ENCODE results near the gene TMEM51. TPM values are rescaled to one million over a fixed set of nuclear protein-coding genes. Genes with fewer than 3 reads are reported as not detected.

The TMEM51 gene
- total and polyA plus RNA-seq, 2 of the 4 experiments (the other 2 are of a cell fraction) = 2.7 to 10.2 TPM

GRCh38 chr1:15120251-15120945 is 33.1 kb upstream of the TMEM51 start:
- CTCF ChIA-PET = interaction anchor here (1.4 kb wide), 1 partner anchor 8 kb away, joined by 4 read pairs; no protein-coding TSS in a partner anchor
- dilution Hi-C loops (cut with HindIII; ENCODE audit: low sequenced_read_pairs, unreplicated experiment) = no loop called here
- peaks cover 40% of the 10 kb centered on the region for H3K27me3 ChIP-seq (ENCODE audit: control insufficient read depth, insufficient read depth, low read length)

More at GRCh38 chr1:15120251-15120945, 33.1 kb upstream of the TMEM51 start:
- no peak for ATAC-seq (ENCODE audit: low read depth)
- Histone ChIP-seq H4K8ac (ENCODE audit: low read depth in 2 of 2, low read length in 2 of 2) (no peak overlapping the region), H3K27ac (ENCODE audit: insufficient read depth, low read length) (no peak overlapping the region), H3K36me3 (ENCODE audit: control insufficient read depth, insufficient read depth, low read length) (no peaks in the 10 kb centered on the region), H3K23ac (ENCODE audit: low read depth, low read length) (no peak overlapping the region), H2AK5ac (ENCODE audit: low read depth, low read length) (no peak overlapping the region), H2BK120ac (ENCODE audit: low read depth, low read length) (no peak overlapping the region), H3K18ac (ENCODE audit: low read depth, low read length) (no peak overlapping the region), H4K20me1 (ENCODE audit: insufficient read depth, low read length) (no peaks in the 10 kb centered on the region), H2BK20ac (ENCODE audit: low read depth, low read length) (no peak overlapping the region), H2BK15ac (ENCODE audit: low read depth, low read length) (no peak overlapping the region), H3K4me1 (ENCODE audit: control insufficient read depth, insufficient read depth, low read length) (no peaks in the 10 kb centered on the region), H3K4me2 (ENCODE audit: low read depth, low read length) (no peak overlapping the region), H3K14ac (replicated peaks; ENCODE audit: low read depth, low read length) (no peak overlapping the region), H3K4ac (ENCODE audit: low read depth, low read length) (no peak overlapping the region), H2AK9ac (replicated peaks; ENCODE audit: low read depth, low read length, poor library complexity) (no peak overlapping the region), H3K9ac (ENCODE audit: low read depth, low read length) (no peak overlapping the region), H2BK5ac (ENCODE audit: low read depth, low read length, poor library complexity, severe bottlenecking) (no peak overlapping the region), H3K56ac (ENCODE audit: extremely low read depth, insufficient read depth, low read length) (no peak overlapping the region), H3K9me1 (ENCODE audit: insufficient read depth, low read length) (no peaks in the 10 kb centered on the region), H2AFZ (replicated peaks; ENCODE audit: low read length, poor library complexity) (no peak overlapping the region), H3K9me3 (ENCODE audit: control insufficient read depth, insufficient read depth, low read length) (no peaks in the 10 kb centered on the region), H3K79me1 (ENCODE audit: low read depth in 1 of 2, low read length in 2 of 2) (no peaks in the 10 kb centered on the region), H4K5ac (ENCODE audit: low read depth, low read length) (no peak overlapping the region), H4K91ac (ENCODE audit: insufficient read depth, low read depth, low read length) (no peak overlapping the region), H3K4me3 (ENCODE audit: insufficient read depth, low read depth, low read length) (no peak overlapping the region)
- BruUV-seq (replicated peaks) = no TSS peak
- in situ Hi-C loops (cut with MboI; ENCODE audit: low sequenced_read_pairs) = no loop called here
- TF ChIP-seq RAD21 (IDR thresholded peaks at IDR 0.05; ENCODE audit: low read length) (no peak), RFX5 (IDR thresholded peaks at IDR 0.05; ENCODE audit: low read depth, low read length) (no peak), ELK1 (IDR thresholded peaks at IDR 0.05; ENCODE audit: borderline replicate concordance, low read depth, low read length) (no peak), RCOR1 (IDR thresholded peaks at IDR 0.05; ENCODE audit: insufficient replicate concordance, low read length) (no peak), CEBPB (IDR thresholded peaks at IDR 0.05; ENCODE audit: low read depth, low read length) (no peak), USF2 (IDR thresholded peaks at IDR 0.05; ENCODE audit: low read depth, low read length) (no peak), MAZ (IDR thresholded peaks at IDR 0.05; ENCODE audit: borderline replicate concordance, low read depth, low read length) (no peak), CTCF (conservative IDR thresholded peaks at IDR 0.05; ENCODE audit: low read depth, low read length) (no peak)
- POLR2A ChIA-PET (ENCODE audit: unreplicated experiment) = no interaction called here
- WGBS, 2 experiments (ENCODE audit: extremely low coverage in 2 of 2, insufficient read length in 1 of 2) = 73% methylated on average over 2 of the region's 13 CpGs; no CpG with 5 or more reads in 1 of the 2 experiments
- DNase-seq = no peak
- intact Hi-C loops (cut with micrococcal nuclease) = no loop called here

All from IMR-90 (cell line).